ENCODE data around the gene NTRK2. TPM values are rescaled to one million over a fixed set of nuclear protein-coding genes. Genes with fewer than 3 reads are reported as not detected.

NTRK2 gene
- total RNA-seq, 1 donor from 2014 or later, result 23.8 TPM

GRCh38 chr9:84750152-84750865, 80.8 kb downstream of the NTRK2 start:
- Histone ChIP-seq H3K27me3 (no peaks in the 10 kb centered on the region), H3K4me3 (no peak overlapping the region), H3K9me3 (no peaks in the 10 kb centered on the region), H3K4me1 (peaks cover 0 to 10% of the 10 kb centered on the region in 2 donors), H3K36me3 (no peaks in the 10 kb centered on the region), H3K27ac (no peak overlapping the region)
- intact Hi-C loops (cut with DNase I), result no loop called here
- no peak for DNase-seq (ENCODE audit: low spot score in 2 of 2)
- TF ChIP-seq, protein P1, sequence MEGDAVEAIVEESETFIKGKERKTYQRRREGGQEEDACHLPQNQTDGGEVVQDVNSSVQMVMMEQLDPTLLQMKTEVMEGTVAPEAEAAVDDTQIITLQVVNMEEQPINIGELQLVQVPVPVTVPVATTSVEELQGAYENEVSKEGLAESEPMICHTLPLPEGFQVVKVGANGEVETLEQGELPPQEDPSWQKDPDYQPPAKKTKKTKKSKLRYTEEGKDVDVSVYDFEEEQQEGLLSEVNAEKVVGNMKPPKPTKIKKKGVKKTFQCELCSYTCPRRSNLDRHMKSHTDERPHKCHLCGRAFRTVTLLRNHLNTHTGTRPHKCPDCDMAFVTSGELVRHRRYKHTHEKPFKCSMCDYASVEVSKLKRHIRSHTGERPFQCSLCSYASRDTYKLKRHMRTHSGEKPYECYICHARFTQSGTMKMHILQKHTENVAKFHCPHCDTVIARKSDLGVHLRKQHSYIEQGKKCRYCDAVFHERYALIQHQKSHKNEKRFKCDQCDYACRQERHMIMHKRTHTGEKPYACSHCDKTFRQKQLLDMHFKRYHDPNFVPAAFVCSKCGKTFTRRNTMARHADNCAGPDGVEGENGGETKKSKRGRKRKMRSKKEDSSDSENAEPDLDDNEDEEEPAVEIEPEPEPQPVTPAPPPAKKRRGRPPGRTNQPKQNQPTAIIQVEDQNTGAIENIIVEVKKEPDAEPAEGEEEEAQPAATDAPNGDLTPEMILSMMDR (IDR thresholded peaks at IDR 0.05), result no peak

- intact Hi-C loops (cut with DNase I), result no loop called here
- H3K9me3 ChIP-seq, result no peaks in the 10 kb centered on the region
- TF ChIP-seq, protein P1 (IDR thresholded peaks at IDR 0.05), result no peak
- no peak overlapping the region for H3K27ac ChIP-seq
- no peak for DNase-seq (ENCODE audit: low spot score in 2 of 2)
- H3K27me3 ChIP-seq, result no peaks in the 10 kb centered on the region
- no peak overlapping the region for H3K4me3 ChIP-seq
- H3K4me1 ChIP-seq, result peaks cover 0 to 13% of the 10 kb centered on the region in 2 donors
- H3K36me3 ChIP-seq, result no peaks in the 10 kb centered on the region
These were observed 82.4 kb downstream of the NTRK2 start for GRCh38 chr9:84751921-84752320.

DNA sequence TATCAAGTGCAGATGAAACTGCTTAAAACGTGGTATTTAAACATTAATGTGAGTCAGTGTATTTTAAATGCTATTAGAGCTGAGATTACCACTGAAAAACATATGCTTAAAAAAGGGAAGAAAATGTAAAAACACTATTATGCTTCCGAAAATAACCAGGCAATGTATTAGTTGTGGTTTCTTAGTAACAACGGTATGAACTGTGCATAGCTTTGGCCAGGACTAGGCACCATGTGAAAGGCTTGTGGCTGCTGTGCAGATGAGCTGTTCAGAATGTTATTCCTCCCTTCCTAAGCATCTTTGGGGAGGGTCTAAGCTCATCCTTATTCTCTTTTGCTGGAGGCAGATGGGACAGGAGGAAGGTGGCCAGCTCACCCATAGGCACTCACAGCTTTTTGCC, 84.9 kb downstream of the NTRK2 start:
- TF ChIP-seq, protein P1 (IDR thresholded peaks at IDR 0.05), result no peak

GRCh38 chr9:84754881-84755280, 85.4 kb downstream of the NTRK2 start:
- TF ChIP-seq, protein P1 (IDR thresholded peaks at IDR 0.05), result no peak
- H3K4me1 ChIP-seq, result peaks cover 0 to 13% of the 10 kb centered on the region in 2 donors
- H3K4me3 ChIP-seq, result no peak overlapping the region
- H3K27ac ChIP-seq, result no peak overlapping the region
- intact Hi-C loops (cut with DNase I), result no loop called here
- H3K27me3 ChIP-seq, result no peaks in the 10 kb centered on the region
- H3K36me3 ChIP-seq, result no peaks in the 10 kb centered on the region
- H3K9me3 ChIP-seq, result no peaks in the 10 kb centered on the region
- DNase-seq (ENCODE audit: low spot score in 2 of 2), result no peak

More for the DNA sequence above, 84.9 kb downstream of the NTRK2 start:
- intact Hi-C loops (cut with DNase I), result no loop called here
- Histone ChIP-seq H3K27me3 (no peaks in the 10 kb centered on the region), H3K9me3 (no peaks in the 10 kb centered on the region), H3K4me1 (peaks cover 0 to 13% of the 10 kb centered on the region in 2 donors), H3K4me3 (no peak overlapping the region), H3K36me3 (no peaks in the 10 kb centered on the region), H3K27ac (no peak overlapping the region)
- no peak for DNase-seq (ENCODE audit: low spot score in 2 of 2)

- H3K36me3 ChIP-seq, result no peaks in the 10 kb centered on the region
- no peak overlapping the region for H3K27ac ChIP-seq
- no peak for DNase-seq (ENCODE audit: low spot score in 2 of 2)
- H3K4me1 ChIP-seq, result peaks cover 0 to 13% of the 10 kb centered on the region in 2 donors
- H3K4me3 ChIP-seq, result no peak overlapping the region
- intact Hi-C loops (cut with DNase I), result no loop called here
- H3K9me3 ChIP-seq, result no peaks in the 10 kb centered on the region
- TF ChIP-seq, protein P1 (IDR thresholded peaks at IDR 0.05), result no peak
- H3K27me3 ChIP-seq, result no peaks in the 10 kb centered on the region
These were observed 85.9 kb downstream of the NTRK2 start for GRCh38 chr9:84755380-84755779.

Data from ascending aorta (tissue), 2 donors.